Measurements from ENCODE around the gene MUCL3.

GRCh38 chr6:30901436-30901835 is 39.3 kb upstream of the MUCL3 start:
- TF ChIP-seq, protein P1, sequence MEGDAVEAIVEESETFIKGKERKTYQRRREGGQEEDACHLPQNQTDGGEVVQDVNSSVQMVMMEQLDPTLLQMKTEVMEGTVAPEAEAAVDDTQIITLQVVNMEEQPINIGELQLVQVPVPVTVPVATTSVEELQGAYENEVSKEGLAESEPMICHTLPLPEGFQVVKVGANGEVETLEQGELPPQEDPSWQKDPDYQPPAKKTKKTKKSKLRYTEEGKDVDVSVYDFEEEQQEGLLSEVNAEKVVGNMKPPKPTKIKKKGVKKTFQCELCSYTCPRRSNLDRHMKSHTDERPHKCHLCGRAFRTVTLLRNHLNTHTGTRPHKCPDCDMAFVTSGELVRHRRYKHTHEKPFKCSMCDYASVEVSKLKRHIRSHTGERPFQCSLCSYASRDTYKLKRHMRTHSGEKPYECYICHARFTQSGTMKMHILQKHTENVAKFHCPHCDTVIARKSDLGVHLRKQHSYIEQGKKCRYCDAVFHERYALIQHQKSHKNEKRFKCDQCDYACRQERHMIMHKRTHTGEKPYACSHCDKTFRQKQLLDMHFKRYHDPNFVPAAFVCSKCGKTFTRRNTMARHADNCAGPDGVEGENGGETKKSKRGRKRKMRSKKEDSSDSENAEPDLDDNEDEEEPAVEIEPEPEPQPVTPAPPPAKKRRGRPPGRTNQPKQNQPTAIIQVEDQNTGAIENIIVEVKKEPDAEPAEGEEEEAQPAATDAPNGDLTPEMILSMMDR (IDR thresholded peaks at IDR 0.05), result no peak
- TF ChIP-seq POLR2AphosphoS5 (IDR thresholded peaks at IDR 0.05), result no peak

All from prostate gland (tissue), 2 donors.